Measurements from ENCODE around the gene C19orf12. TPM values are rescaled to one million over a fixed set of nuclear protein-coding genes. Genes with fewer than 3 reads are reported as not detected.
A peak's percentile ranks its signal among the peaks of the same experiment; 100 is the strongest.

C19orf12 gene
- total RNA-seq, 6 donors from 2014 or later = 11.4 to 30.4 (median 21.4) TPM

GRCh38 chr19:29668746-29669609 is 46.1 kb downstream of the C19orf12 start:
- TF ChIP-seq POLR2A (IDR thresholded peaks at IDR 0.05) (no peak), CTCF (IDR thresholded peaks at IDR 0.05) (no peak), EP300 (IDR thresholded peaks at IDR 0.05) (no peak), POLR2AphosphoS5 (IDR thresholded peaks at IDR 0.05) (no peak)
- peaks cover 50 to 74% (median 64%) of the 10 kb centered on the region in 4 donors for H3K4me1 ChIP-seq

GRCh38 chr19:29667901-29668341 is 47.1 kb downstream of the C19orf12 start:
- no peak for TF ChIP-seq POLR2AphosphoS5 (IDR thresholded peaks at IDR 0.05)
- TF ChIP-seq CTCF (IDR thresholded peaks at IDR 0.05) = no peak
- TF ChIP-seq POLR2A (IDR thresholded peaks at IDR 0.05) = no peak
- no peak for TF ChIP-seq EP300 (IDR thresholded peaks at IDR 0.05)
- Histone ChIP-seq H3K27ac (peak overlapping the region; percentile 74 to 91 (median 84)), H3K4me1 (peaks cover 53 to 75% (median 65%) of the 10 kb centered on the region in 4 donors), H3K36me3 (peaks cover 0 to 3% (median 0%) of the 10 kb centered on the region in 4 donors), H3K27me3 (no peaks in the 10 kb centered on the region), H3K4me3 (peak overlapping the region in 2 of 4 donors; percentile 81 to 91), H3K9me3 (no peaks in the 10 kb centered on the region)
- ATAC-seq (ENCODE audit: low FRiP score in 2 of 2) (no peak), DNase-seq (peak in 1 of 2 donors; percentile 55)
- 58 to 78% methylated on average over 3 to 6 of the region's 7 CpGs for WGBS, 2 donors

More at GRCh38 chr19:29668746-29669609, 46.1 kb downstream of the C19orf12 start:
- Histone ChIP-seq H3K36me3 (peaks cover 0 to 9% (median 2%) of the 10 kb centered on the region in 4 donors), H3K27ac (peak overlapping the region; percentile 4 to 87 (median 72)), H3K9me3 (no peaks in the 10 kb centered on the region), H3K4me3 (no peak overlapping the region), H3K27me3 (no peaks in the 10 kb centered on the region)
- DNase-seq = no peak
- WGBS, 2 donors = 85% methylated on average over 12 to 13 of the region's 13 CpGs
- no peak for ATAC-seq (ENCODE audit: low FRiP score in 2 of 2)

GRCh38 chr19:29667387-29667783 is 47.7 kb downstream of the C19orf12 start:
- no peaks in the 10 kb centered on the region for H3K9me3 ChIP-seq
- TF ChIP-seq CTCF (IDR thresholded peaks at IDR 0.05) = no peak
- TF ChIP-seq POLR2A (IDR thresholded peaks at IDR 0.05) = no peak
- TF ChIP-seq POLR2AphosphoS5 (IDR thresholded peaks at IDR 0.05) = no peak
- TF ChIP-seq EP300 (IDR thresholded peaks at IDR 0.05) = no peak
- WGBS, 2 donors = 73 to 85% methylated on average over 6 to 11 of the region's 11 CpGs
- peaks cover 0 to 3% (median 0%) of the 10 kb centered on the region in 4 donors for H3K36me3 ChIP-seq
- H3K27me3 ChIP-seq = no peaks in the 10 kb centered on the region
- peak overlapping the region; percentile 74 to 91 (median 84) for H3K27ac ChIP-seq
- H3K4me3 ChIP-seq = peak overlapping the region in 3 of 4 donors; percentile 73 to 91 (median 81)
- ATAC-seq (ENCODE audit: low FRiP score in 2 of 2) = no peak
- peaks cover 51 to 75% (median 67%) of the 10 kb centered on the region in 4 donors for H3K4me1 ChIP-seq
- no peak for DNase-seq

GRCh38 chr19:29666578-29667386 is 48.3 kb downstream of the C19orf12 start:
- DNase-seq = no peak
- peak in 1 of 2 donors; percentile 48 for ATAC-seq (ENCODE audit: low FRiP score in 2 of 2)
- 30 to 37% methylated on average over 18 to 20 of the region's 20 CpGs for WGBS, 2 donors
- H3K9me3 ChIP-seq = no peaks in the 10 kb centered on the region
- H3K27ac ChIP-seq = peak overlapping the region; percentile 74 to 91 (median 84)
- H3K27me3 ChIP-seq = no peaks in the 10 kb centered on the region
- H3K4me1 ChIP-seq = peaks cover 46 to 68% (median 62%) of the 10 kb centered on the region in 4 donors
- peaks cover 0 to 3% (median 0%) of the 10 kb centered on the region in 4 donors for H3K36me3 ChIP-seq
- H3K4me3 ChIP-seq = peak overlapping the region; percentile 73 to 91 (median 84)
- TF ChIP-seq POLR2AphosphoS5 (IDR thresholded peaks at IDR 0.05) (peak; percentile 10 to 15), POLR2A (IDR thresholded peaks at IDR 0.05) (no peak)

Measured in upper lobe of left lung (tissue), 6 donors.